ENCODE data around the gene NFATC4.
"Not testable (repeated sequence)": the region's sequence is repeated elsewhere in the genome, so short reads cannot be mapped to it uniquely, and the experiment has no call there.

Gene NFATC4

GRCh38 chr14:24337824-24338175 is 30.2 kb upstream of the NFATC4 start:
- DNase-seq (ENCODE audit: low read depth, low spot score) = no peak

GRCh38 chr14:24338843-24339242 is 29.1 kb upstream of the NFATC4 start:
- DNase-seq (ENCODE audit: low read depth, low spot score) = no peak
- no peak overlapping the region for H3K27ac ChIP-seq

More at GRCh38 chr14:24337824-24338175, 30.2 kb upstream of the NFATC4 start:
- H3K27ac ChIP-seq = no peak overlapping the region

- H3K27ac ChIP-seq = no peak within 1 kb of the TSS
- DNase-seq (ENCODE audit: low read depth, low spot score) = no peak
Observed at GRCh38 chr14:24339284-24340151, 28.5 kb upstream of the NFATC4 start, which contains the start of gene RIPK3. RIPK3 (minus strand) TSS chr14:24339991; CDS start chr14:24339826, 165 bp downstream.

GRCh38 chr14:24340606-24341005 is 27.4 kb upstream of the NFATC4 start:
- no peak for DNase-seq (ENCODE audit: low read depth, low spot score)
- no peak overlapping the region for H3K27ac ChIP-seq

GRCh38 chr14:24342889-24343288 is 25.1 kb upstream of the NFATC4 start:
- no peak for DNase-seq (ENCODE audit: low read depth, low spot score)
- no peak overlapping the region for H3K27ac ChIP-seq

- DNase-seq (ENCODE audit: low read depth, low spot score) = no peak
- no peak overlapping the region for H3K27ac ChIP-seq
Observed at GRCh38 chr14:24343795-24344660, 24.0 kb upstream of the NFATC4 start.

- H3K27ac ChIP-seq = no peak overlapping the region
- no peak for DNase-seq (ENCODE audit: low read depth, low spot score)
Observed at GRCh38 chr14:24347134-24347533, 20.9 kb upstream of the NFATC4 start.

- no peak overlapping the region for H3K27ac ChIP-seq
- no peak for DNase-seq (ENCODE audit: low read depth, low spot score)
Observed at GRCh38 chr14:24348186-24348585, 19.8 kb upstream of the NFATC4 start.

GRCh38 chr14:24349742-24350141 is 18.2 kb upstream of the NFATC4 start:
- no peak overlapping the region for H3K27ac ChIP-seq
- DNase-seq (ENCODE audit: low read depth, low spot score) = no peak

- DNase-seq (ENCODE audit: low read depth, low spot score) = no peak
Observed at GRCh38 chr14:24351517-24351916, 16.5 kb upstream of the NFATC4 start.

GRCh38 chr14:24353559-24354481 is 14.2 kb upstream of the NFATC4 start:
- no peak for DNase-seq (ENCODE audit: low read depth, low spot score)
- peak overlapping the region; percentile 66 for H3K27ac ChIP-seq

More at GRCh38 chr14:24351517-24351916, 16.5 kb upstream of the NFATC4 start:
- H3K27ac ChIP-seq = no peak overlapping the region

- peak overlapping the region; percentile 66 for H3K27ac ChIP-seq
- not testable (repeated sequence) for DNase-seq (ENCODE audit: low read depth, low spot score)
Observed at GRCh38 chr14:24354482-24354825, 13.5 kb upstream of the NFATC4 start.

- DNase-seq (ENCODE audit: low read depth, low spot score) = no peak
- H3K27ac ChIP-seq = peak overlapping the region; percentile 66
Observed at GRCh38 chr14:24355009-24355408, 13.0 kb upstream of the NFATC4 start.

GRCh38 chr14:24356208-24356607 is 11.8 kb upstream of the NFATC4 start:
- no peak overlapping the region for H3K27ac ChIP-seq
- no peak for DNase-seq (ENCODE audit: low read depth, low spot score)

- no peak overlapping the region for H3K27ac ChIP-seq
- no peak for DNase-seq (ENCODE audit: low read depth, low spot score)
Observed at GRCh38 chr14:24360281-24360680, 7.7 kb upstream of the NFATC4 start.

GRCh38 chr14:24361326-24361725 is 6.7 kb upstream of the NFATC4 start:
- H3K27ac ChIP-seq = no peak overlapping the region
- no peak for DNase-seq (ENCODE audit: low read depth, low spot score)

- H3K27ac ChIP-seq = no peak overlapping the region
Observed at GRCh38 chr14:24362241-24362960, 5.6 kb upstream of the NFATC4 start.

GRCh38 chr14:24363401-24363800 is 4.6 kb upstream of the NFATC4 start:
- H3K27ac ChIP-seq = no peak overlapping the region
- DNase-seq (ENCODE audit: low read depth, low spot score) = no peak

More at GRCh38 chr14:24362241-24362960, 5.6 kb upstream of the NFATC4 start:
- no peak for DNase-seq (ENCODE audit: low read depth, low spot score)

- DNase-seq (ENCODE audit: low read depth, low spot score) = no peak
- peak overlapping the region; percentile 96 for H3K27ac ChIP-seq
Observed at GRCh38 chr14:24364841-24365240, 3.1 kb upstream of the NFATC4 start.

All from epithelial cell of prostate (primary cell).